Stimulated activated CD8-positive, alpha-beta memory T cell treated with anti-CD3 and anti-CD28 coated beads, Interleukin-15, amount 100 ng/mL, for 4 hours (primary cell): ENCODE data around the gene GTF3C1.

ENCODE experiments used
- DNase-seq, 2 donors: peaks; one replicate each; pipeline ENCODE4 v3.0.0-alpha.2; 2020; ENCODE audit warnings: low read depth in 2 of 2

Gene GTF3C1

GRCh38 chr16:27426423-27427408 is 123.0 kb downstream of the GTF3C1 start:
- peak; percentile 65 to 71 for DNase-seq

- no peak for DNase-seq
Measured at GRCh38 chr16:27425961-27426360, 123.8 kb downstream of the GTF3C1 start.

GRCh38 chr16:27424772-27425498 is 124.8 kb downstream of the GTF3C1 start:
- DNase-seq, result no peak

- no peak for DNase-seq
Measured at GRCh38 chr16:27421961-27422740, 127.6 kb downstream of the GTF3C1 start.

GRCh38 chr16:27417047-27417671 is 132.6 kb downstream of the GTF3C1 start:
- DNase-seq, result no peak

- no peak for DNase-seq
Measured at GRCh38 chr16:27414788-27415431, 134.8 kb downstream of the GTF3C1 start.

- no peak for DNase-seq
Measured at GRCh38 chr16:27413956-27414355, 135.8 kb downstream of the GTF3C1 start.

- no peak for DNase-seq
Measured at GRCh38 chr16:27410761-27411160, 139.0 kb downstream of the GTF3C1 start.
